Measurements from ENCODE around the gene CCDC78.
"Not testable (repeated sequence)": the region's sequence is repeated elsewhere in the genome, so short reads cannot be mapped to it uniquely, and the experiment has no call there.

The CCDC78 gene

GRCh38 chr16:714079-714478, 12.2 kb downstream of the CCDC78 start:
- TF ChIP-seq CTCF (conservative IDR thresholded peaks at IDR 0.05; ENCODE audit: low read depth, low read length) = no peak
- peak; percentile 18 for DNase-seq (ENCODE audit: low read depth)
- no peak overlapping the region for H3K4me3 ChIP-seq (ENCODE audit: low read depth, low read length)

GRCh38 chr16:712740-713250, 13.4 kb downstream of the CCDC78 start:
- peak; percentile 56 for TF ChIP-seq CTCF (conservative IDR thresholded peaks at IDR 0.05; ENCODE audit: low read depth, low read length)
- DNase-seq (ENCODE audit: low read depth) = peak; percentile 93
- H3K4me3 ChIP-seq (ENCODE audit: low read depth, low read length) = not testable (repeated sequence)

- no peak overlapping the region for H3K4me3 ChIP-seq (ENCODE audit: low read depth, low read length)
- peak; percentile 69 for DNase-seq (ENCODE audit: low read depth)
- peak; percentile 78 for TF ChIP-seq CTCF (conservative IDR thresholded peaks at IDR 0.05; ENCODE audit: low read depth, low read length)
Observed at GRCh38 chr16:711548-712320, 14.5 kb downstream of the CCDC78 start.

GRCh38 chr16:711084-711483, 15.2 kb downstream of the CCDC78 start:
- H3K4me3 ChIP-seq (ENCODE audit: low read depth, low read length) = no peak overlapping the region
- DNase-seq (ENCODE audit: low read depth) = no peak
- no peak for TF ChIP-seq CTCF (conservative IDR thresholded peaks at IDR 0.05; ENCODE audit: low read depth, low read length)

GRCh38 chr16:710500-711075, 15.7 kb downstream of the CCDC78 start:
- no peak for TF ChIP-seq CTCF (conservative IDR thresholded peaks at IDR 0.05; ENCODE audit: low read depth, low read length)
- no peak overlapping the region for H3K4me3 ChIP-seq (ENCODE audit: low read depth, low read length)
- DNase-seq (ENCODE audit: low read depth) = no peak

- no peak for TF ChIP-seq CTCF (conservative IDR thresholded peaks at IDR 0.05; ENCODE audit: low read depth, low read length)
- H3K4me3 ChIP-seq (ENCODE audit: low read depth, low read length) = no peak overlapping the region
- peak; percentile 90 for DNase-seq (ENCODE audit: low read depth)
Observed at GRCh38 chr16:709566-710499, 16.4 kb downstream of the CCDC78 start.
